Breast epithelium (tissue), 3 donors: Measurements from ENCODE around the gene ROBO2.

Experiments used
- CTCF ChIP-seq, 3 donors: fragments of 450-650 bp; IDR thresholded peaks; one replicate each; pipeline ENCODE4 v1.5.1; 2016 to 2017; ENCODE audit warnings: antibody characterized with exemption in 3 of 3, mild to moderate bottlenecking in 3 of 3, moderate library complexity in 3 of 3
- POLR2AphosphoS5 ChIP-seq, 3 donors: sonication (generic); formaldehyde crosslinking; IDR thresholded peaks; one replicate each; pipeline ENCODE4 v1.6.1; 2017; ENCODE audit warnings: antibody characterized with exemption in 3 of 3

GRCh38 chr3:77426531-77426930, 386.6 kb downstream of the ROBO2 start:
- TF ChIP-seq CTCF (IDR thresholded peaks at IDR 0.05) (no peak), POLR2AphosphoS5 (IDR thresholded peaks at IDR 0.05) (no peak)
